Measurements from ENCODE around the gene KCTD10. TPM values are rescaled to one million over a fixed set of nuclear protein-coding genes. Genes with fewer than 3 reads are reported as not detected.
A peak's percentile ranks its signal among the peaks of the same experiment; 100 is the strongest.

KCTD10 gene, protein sequence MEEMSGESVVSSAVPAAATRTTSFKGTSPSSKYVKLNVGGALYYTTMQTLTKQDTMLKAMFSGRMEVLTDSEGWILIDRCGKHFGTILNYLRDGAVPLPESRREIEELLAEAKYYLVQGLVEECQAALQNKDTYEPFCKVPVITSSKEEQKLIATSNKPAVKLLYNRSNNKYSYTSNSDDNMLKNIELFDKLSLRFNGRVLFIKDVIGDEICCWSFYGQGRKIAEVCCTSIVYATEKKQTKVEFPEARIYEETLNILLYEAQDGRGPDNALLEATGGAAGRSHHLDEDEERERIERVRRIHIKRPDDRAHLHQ
- 10 to 100 TPM; 35.7 to 38.8 TPM for total RNA-seq

- POLR2A ChIA-PET, result interaction anchor here (0.6 to 1.7 kb wide), 11 partner anchors 9 to 423 kb away, joined by 3 to 8 read pairs (median 4); partner anchors contain the start of genes MVK and TCHP
- ATAC-seq (peak; percentile 92), DNase-seq (peak; percentile 90)
- H3K4me1 Mint-ChIP-seq (ENCODE audit: low read depth), result peaks cover 37% of the 10 kb centered on the region
- H3K27me3 Mint-ChIP-seq (ENCODE audit: low read depth), result no peaks in the 10 kb centered on the region
- H3K4me3 Mint-ChIP-seq, result peak within 1 kb of the TSS; percentile 98
- CTCF ChIA-PET, result interaction anchor here (1.0 to 2.6 kb wide), 7 partner anchors 10 to 368 kb away, joined by 3 to 9 read pairs (median 3); no protein-coding TSS in a partner anchor
- H3K9me3 Mint-ChIP-seq (ENCODE audit: insufficient read depth), result no peaks in the 10 kb centered on the region
- peak within 1 kb of the TSS; percentile 100 for H3K27ac Mint-ChIP-seq
- no peaks in the 10 kb centered on the region for H3K36me3 Mint-ChIP-seq (ENCODE audit: low read depth)
Measured at GRCh38 chr12:109477185-109477962, at the start of gene KCTD10, which contains the start of gene UBE3B. KCTD10 (minus strand) TSS chr12:109477300; CDS start chr12:109477262, 38 bp downstream. UBE3B (plus strand) TSS chr12:109477634; CDS start chr12:109483552, 5,918 bp downstream.

- no peaks in the 10 kb centered on the region for H3K9me3 Mint-ChIP-seq (ENCODE audit: insufficient read depth)
- H3K27me3 Mint-ChIP-seq (ENCODE audit: low read depth), result no peaks in the 10 kb centered on the region
- POLR2A ChIA-PET, result no interaction called here
- peaks cover 16% of the 10 kb centered on the region for H3K36me3 Mint-ChIP-seq (ENCODE audit: low read depth)
- no peak for ATAC-seq
- no peak overlapping the region for H3K27ac Mint-ChIP-seq
- no peak overlapping the region for H3K4me3 Mint-ChIP-seq
- no peaks in the 10 kb centered on the region for H3K4me1 Mint-ChIP-seq (ENCODE audit: low read depth)
- CTCF ChIA-PET, result interaction anchor here (0.7 to 1.7 kb wide), 2 partner anchors 72 to 248 kb away, joined by 3 to 5 read pairs; no protein-coding TSS in a partner anchor
- no peak for DNase-seq
Measured at GRCh38 chr12:109525279-109525585, 48.1 kb upstream of the KCTD10 start.

GRCh38 chr12:109524466-109525278, 47.6 kb upstream of the KCTD10 start:
- H3K9me3 Mint-ChIP-seq (ENCODE audit: insufficient read depth), result no peaks in the 10 kb centered on the region
- peaks cover 16% of the 10 kb centered on the region for H3K36me3 Mint-ChIP-seq (ENCODE audit: low read depth)
- ChIA-PET POLR2A (no interaction called here), CTCF (interaction anchor here (0.7 to 1.7 kb wide), 3 partner anchors 72 to 249 kb away, joined by 3 to 5 read pairs (median 3); no protein-coding TSS in a partner anchor)
- H3K27me3 Mint-ChIP-seq (ENCODE audit: low read depth), result no peaks in the 10 kb centered on the region
- no peak for ATAC-seq
- no peak for DNase-seq
- no peak overlapping the region for H3K27ac Mint-ChIP-seq
- no peak overlapping the region for H3K4me3 Mint-ChIP-seq
- no peaks in the 10 kb centered on the region for H3K4me1 Mint-ChIP-seq (ENCODE audit: low read depth)

DNA sequence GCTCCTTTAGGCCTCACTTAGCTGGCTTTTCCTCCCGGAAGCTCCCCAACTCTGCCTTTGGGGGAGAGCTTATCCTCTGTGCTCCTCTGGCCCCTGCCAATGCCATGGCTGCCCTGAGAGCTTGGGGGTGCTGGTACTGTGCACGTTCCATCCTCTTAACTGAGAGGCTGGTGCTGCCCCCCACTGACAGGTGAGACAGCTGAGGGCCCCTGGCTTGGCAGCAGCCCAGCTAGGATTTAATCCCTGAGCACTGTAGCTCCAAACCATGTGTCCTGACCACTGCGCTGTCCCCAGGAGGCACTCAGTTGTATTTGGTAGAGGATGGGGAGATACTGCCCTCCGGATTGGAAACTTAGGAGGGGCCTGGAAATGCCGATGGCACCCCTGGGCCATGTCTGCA, 46.4 kb upstream of the KCTD10 start:
- H3K36me3 Mint-ChIP-seq (ENCODE audit: low read depth), result peaks cover 21% of the 10 kb centered on the region
- no peak for DNase-seq
- H3K27ac Mint-ChIP-seq, result no peak overlapping the region
- no peak for ATAC-seq
- no peaks in the 10 kb centered on the region for H3K9me3 Mint-ChIP-seq (ENCODE audit: insufficient read depth)
- H3K4me3 Mint-ChIP-seq, result no peak overlapping the region
- CTCF ChIA-PET, result no interaction called here
- POLR2A ChIA-PET, result no interaction called here
- H3K27me3 Mint-ChIP-seq (ENCODE audit: low read depth), result no peaks in the 10 kb centered on the region
- H3K4me1 Mint-ChIP-seq (ENCODE audit: low read depth), result no peaks in the 10 kb centered on the region

DNA sequence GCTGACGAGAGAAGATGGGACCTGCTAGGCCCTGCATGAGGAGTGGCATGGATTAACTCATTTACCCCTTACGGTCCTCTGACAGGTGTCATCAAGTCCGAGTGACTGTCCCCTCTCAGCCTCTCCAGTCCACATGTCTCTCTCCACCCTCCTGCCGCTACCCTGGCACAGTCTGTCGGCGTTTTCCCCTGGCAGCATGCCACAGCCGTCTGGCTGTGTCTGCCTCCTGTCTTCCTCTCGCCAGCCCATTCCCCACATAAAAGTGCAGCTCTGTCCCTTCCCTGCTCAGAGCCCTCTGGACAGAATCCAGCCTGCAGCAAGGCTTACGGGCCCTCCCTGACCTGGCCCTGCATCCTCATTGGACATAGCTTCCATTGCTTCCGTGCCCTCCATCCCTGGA, 46.0 kb upstream of the KCTD10 start:
- ATAC-seq (no peak), DNase-seq (no peak)
- no peaks in the 10 kb centered on the region for H3K9me3 Mint-ChIP-seq (ENCODE audit: insufficient read depth)
- POLR2A ChIA-PET, result no interaction called here
- H3K4me1 Mint-ChIP-seq (ENCODE audit: low read depth), result no peaks in the 10 kb centered on the region
- H3K27ac Mint-ChIP-seq, result no peak overlapping the region
- CTCF ChIA-PET, result no interaction called here
- H3K4me3 Mint-ChIP-seq, result no peak overlapping the region
- peaks cover 21% of the 10 kb centered on the region for H3K36me3 Mint-ChIP-seq (ENCODE audit: low read depth)
- H3K27me3 Mint-ChIP-seq (ENCODE audit: low read depth), result no peaks in the 10 kb centered on the region

GRCh38 chr12:109521831-109522230, 44.7 kb upstream of the KCTD10 start:
- Mint-ChIP-seq H3K9me3 (ENCODE audit: insufficient read depth) (no peaks in the 10 kb centered on the region), H3K27ac (no peak overlapping the region), H3K36me3 (ENCODE audit: low read depth) (peaks cover 24% of the 10 kb centered on the region), H3K4me3 (no peak overlapping the region), H3K27me3 (ENCODE audit: low read depth) (no peaks in the 10 kb centered on the region), H3K4me1 (ENCODE audit: low read depth) (no peaks in the 10 kb centered on the region)
- ChIA-PET POLR2A (no interaction called here), CTCF (interaction anchor here (1.6 kb wide), 1 partner anchor 253 kb away, joined by 10 read pairs; no protein-coding TSS in a partner anchor)
- no peak for DNase-seq
- no peak for ATAC-seq

GRCh38 chr12:109519787-109520186, 42.7 kb upstream of the KCTD10 start:
- no peak overlapping the region for H3K27ac Mint-ChIP-seq
- DNase-seq, result no peak
- POLR2A ChIA-PET, result no interaction called here
- CTCF ChIA-PET, result interaction anchor here (0.9 to 1.7 kb wide), 13 partner anchors 10 to 329 kb away, joined by 3 to 7 read pairs (median 4); partner anchors contain the start of genes MMAB and MVK
- H3K4me3 Mint-ChIP-seq, result no peak overlapping the region
- H3K9me3 Mint-ChIP-seq (ENCODE audit: insufficient read depth), result no peaks in the 10 kb centered on the region
- peaks cover 24% of the 10 kb centered on the region for H3K36me3 Mint-ChIP-seq (ENCODE audit: low read depth)
- no peak for ATAC-seq
- no peaks in the 10 kb centered on the region for H3K4me1 Mint-ChIP-seq (ENCODE audit: low read depth)
- H3K27me3 Mint-ChIP-seq (ENCODE audit: low read depth), result no peaks in the 10 kb centered on the region

DNA sequence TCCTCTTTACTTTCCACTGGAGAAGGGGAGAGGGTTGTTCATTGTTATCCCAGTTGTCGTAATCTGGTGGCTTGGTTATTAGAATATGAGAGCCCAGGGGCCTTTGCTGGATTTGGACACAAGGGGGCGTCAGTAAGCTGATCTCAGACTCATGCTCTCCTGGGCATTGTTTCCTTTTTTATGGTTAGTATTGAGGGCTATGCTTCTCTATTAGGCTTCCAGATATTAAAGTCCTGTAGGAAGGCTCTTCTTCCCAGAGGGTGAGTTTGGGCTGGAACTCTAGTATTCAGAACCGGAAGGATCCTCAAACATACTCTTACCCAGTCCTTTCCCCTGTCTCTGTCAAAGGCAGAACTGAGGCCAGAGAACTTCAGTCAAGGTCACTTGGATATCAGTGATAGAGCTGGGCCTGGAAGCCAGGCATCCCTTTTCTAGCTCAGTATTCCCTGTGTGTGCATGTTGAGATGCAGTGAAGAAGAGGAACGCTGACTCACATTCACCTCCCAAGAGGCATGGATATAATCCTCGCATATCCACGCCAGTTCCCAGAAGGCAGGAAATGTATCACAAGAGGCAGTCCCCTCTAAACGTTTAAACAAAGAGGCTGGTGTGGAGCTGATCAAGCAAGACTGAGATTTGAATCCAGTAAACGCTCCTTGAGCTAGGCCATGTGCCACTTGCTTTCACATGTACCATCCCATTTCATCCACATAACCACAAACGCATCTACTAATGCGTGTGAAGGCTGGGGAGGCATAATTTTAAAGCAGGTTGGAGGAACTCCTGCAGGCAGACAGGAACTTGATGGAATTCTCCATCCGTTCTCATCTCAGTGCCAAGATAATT, 41.9 kb upstream of the KCTD10 start:
- no peaks in the 10 kb centered on the region for H3K27me3 Mint-ChIP-seq (ENCODE audit: low read depth)
- H3K27ac Mint-ChIP-seq, result peak overlapping the region; percentile 40
- ATAC-seq (peak; percentile 77), DNase-seq (peak; percentile 73)
- no peaks in the 10 kb centered on the region for H3K4me1 Mint-ChIP-seq (ENCODE audit: low read depth)
- POLR2A ChIA-PET, result no interaction called here
- H3K4me3 Mint-ChIP-seq, result no peak overlapping the region
- peaks cover 24% of the 10 kb centered on the region for H3K36me3 Mint-ChIP-seq (ENCODE audit: low read depth)
- no peaks in the 10 kb centered on the region for H3K9me3 Mint-ChIP-seq (ENCODE audit: insufficient read depth)
- CTCF ChIA-PET, result interaction anchor here (0.7 to 1.7 kb wide), 20 partner anchors 9 to 831 kb away, joined by 3 to 8 read pairs (median 4); partner anchors contain the start of genes MMAB and MVK

DNA sequence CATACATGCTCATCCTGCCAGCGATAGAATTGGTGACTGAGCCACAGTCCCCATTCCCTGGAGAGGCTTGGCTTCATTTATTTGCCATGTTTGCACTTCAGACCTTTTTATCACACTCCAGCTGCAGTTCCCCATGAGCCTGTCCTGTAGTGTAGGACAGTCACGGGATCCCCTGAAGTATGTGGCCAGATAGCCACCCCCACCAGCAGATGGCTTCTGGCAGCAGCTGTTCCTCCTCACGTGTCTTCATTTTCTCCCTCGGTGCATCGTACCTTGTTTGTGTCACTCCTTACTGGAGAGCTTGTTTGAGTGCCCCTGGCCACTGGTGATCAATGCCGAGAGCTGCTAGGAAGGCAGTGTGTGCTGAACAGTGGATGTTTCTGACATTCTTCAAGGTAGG, 40.5 kb upstream of the KCTD10 start:
- ChIA-PET CTCF (interaction anchor here (0.8 to 1.4 kb wide), 6 partner anchors 28 to 328 kb away, joined by 3 to 4 read pairs (median 3); partner anchors contain the start of gene FAM222A), POLR2A (interaction anchor here (0.7 kb wide), 1 partner anchor 553 kb away, joined by 3 read pairs; no protein-coding TSS in a partner anchor)
- H3K27ac Mint-ChIP-seq, result no peak overlapping the region
- DNase-seq, result no peak
- no peaks in the 10 kb centered on the region for H3K9me3 Mint-ChIP-seq (ENCODE audit: insufficient read depth)
- ATAC-seq, result no peak
- no peaks in the 10 kb centered on the region for H3K4me1 Mint-ChIP-seq (ENCODE audit: low read depth)
- H3K36me3 Mint-ChIP-seq (ENCODE audit: low read depth), result peaks cover 22% of the 10 kb centered on the region
- no peaks in the 10 kb centered on the region for H3K27me3 Mint-ChIP-seq (ENCODE audit: low read depth)
- no peak overlapping the region for H3K4me3 Mint-ChIP-seq

DNA sequence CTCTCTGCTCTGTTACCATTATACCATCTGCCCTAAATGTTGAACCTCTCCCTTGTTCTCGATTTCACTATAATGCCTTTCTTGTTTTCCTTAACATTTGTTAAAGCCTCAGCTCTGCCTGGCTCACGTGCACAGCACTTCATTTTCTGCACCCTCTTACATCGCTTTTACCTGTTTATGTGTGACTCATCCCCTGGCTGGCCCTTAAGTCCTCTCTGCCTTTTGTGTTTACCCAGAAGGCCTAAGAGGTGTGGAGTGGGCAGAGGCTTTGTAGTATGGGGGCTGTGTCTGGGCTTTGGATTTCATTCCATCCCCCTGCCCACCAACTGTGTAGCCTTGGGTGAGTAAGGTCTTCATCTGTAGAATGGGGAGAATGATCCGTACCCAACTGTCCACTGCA, 36.9 kb upstream of the KCTD10 start:
- H3K4me3 Mint-ChIP-seq, result no peak overlapping the region
- H3K27me3 Mint-ChIP-seq (ENCODE audit: low read depth), result no peaks in the 10 kb centered on the region
- no peak overlapping the region for H3K27ac Mint-ChIP-seq
- peaks cover 20% of the 10 kb centered on the region for H3K36me3 Mint-ChIP-seq (ENCODE audit: low read depth)
- ChIA-PET CTCF (no interaction called here), POLR2A (no interaction called here)
- ATAC-seq (no peak), DNase-seq (no peak)
- no peaks in the 10 kb centered on the region for H3K9me3 Mint-ChIP-seq (ENCODE audit: insufficient read depth)
- H3K4me1 Mint-ChIP-seq (ENCODE audit: low read depth), result no peaks in the 10 kb centered on the region

- Mint-ChIP-seq H3K27me3 (ENCODE audit: low read depth) (no peaks in the 10 kb centered on the region), H3K4me1 (ENCODE audit: low read depth) (no peaks in the 10 kb centered on the region), H3K36me3 (ENCODE audit: low read depth) (peaks cover 22% of the 10 kb centered on the region), H3K9me3 (ENCODE audit: insufficient read depth) (no peaks in the 10 kb centered on the region), H3K4me3 (no peak overlapping the region), H3K27ac (no peak overlapping the region)
- DNase-seq, result no peak
- no peak for ATAC-seq
- CTCF ChIA-PET, result no interaction called here
- POLR2A ChIA-PET, result no interaction called here
Measured at GRCh38 chr12:109513051-109513450, 36.0 kb upstream of the KCTD10 start.
